Sigmoid colon (tissue), 4 donors: ENCODE measurements around the gene NDST1.

Source experiments
- CTCF ChIP-seq, 4 experiments: fragments of 450-650 bp in 3 of 4; fragments of 200-600 bp in 1 of 4; IDR thresholded peaks; one replicate each; pipeline ENCODE4 v1.5.1; 2016 to 2019; ENCODE audit warnings: antibody characterized with exemption in 4 of 4, mild to moderate bottlenecking in 3 of 4, moderate library complexity in 2 of 4
- EP300 ChIP-seq, 4 donors: sonication (generic); formaldehyde crosslinking; IDR thresholded peaks; one replicate each; pipeline ENCODE4 v1.6.1; 2017; ENCODE audit warnings: antibody characterized with exemption in 4 of 4
- POLR2A ChIP-seq, 2 donors: fragments of 450-650 bp; IDR thresholded peaks; one replicate each; pipeline ENCODE4 v1.6.1; 2016; ENCODE audit warnings: antibody characterized with exemption in 2 of 2, mild to moderate bottlenecking in 2 of 2, moderate library complexity in 2 of 2
- POLR2AphosphoS5 ChIP-seq, 4 donors: sonication (generic); formaldehyde crosslinking; IDR thresholded peaks; one replicate each; pipeline ENCODE4 v1.6.1; 2017; ENCODE audit warnings: antibody characterized with exemption in 4 of 4

GRCh38 chr5:150473673-150474358 lies 34.1 kb upstream of the NDST1 start:
- TF ChIP-seq POLR2A (IDR thresholded peaks at IDR 0.05), result no peak
- no peak for TF ChIP-seq CTCF (IDR thresholded peaks at IDR 0.05)
- TF ChIP-seq POLR2AphosphoS5 (IDR thresholded peaks at IDR 0.05), result no peak
- TF ChIP-seq EP300 (IDR thresholded peaks at IDR 0.05), result no peak
